Stimulated activated CD4-positive, alpha-beta T cell treated with anti-CD3 and anti-CD28 coated beads, Interleukin-4, amount 100 ng/mL, for 48 hours (primary cell): ENCODE data around the gene GRIP1.
"Not testable (repeated sequence)": the region's sequence is repeated elsewhere in the genome, so short reads cannot be mapped to it uniquely, and the experiment has no call there.

Source experiments
- DNase-seq, 2 donors: peaks; one replicate each; pipeline ENCODE4 v3.0.0-alpha.2; 2020; ENCODE audit warnings: low read depth in 2 of 2

GRIP1 gene

DNA sequence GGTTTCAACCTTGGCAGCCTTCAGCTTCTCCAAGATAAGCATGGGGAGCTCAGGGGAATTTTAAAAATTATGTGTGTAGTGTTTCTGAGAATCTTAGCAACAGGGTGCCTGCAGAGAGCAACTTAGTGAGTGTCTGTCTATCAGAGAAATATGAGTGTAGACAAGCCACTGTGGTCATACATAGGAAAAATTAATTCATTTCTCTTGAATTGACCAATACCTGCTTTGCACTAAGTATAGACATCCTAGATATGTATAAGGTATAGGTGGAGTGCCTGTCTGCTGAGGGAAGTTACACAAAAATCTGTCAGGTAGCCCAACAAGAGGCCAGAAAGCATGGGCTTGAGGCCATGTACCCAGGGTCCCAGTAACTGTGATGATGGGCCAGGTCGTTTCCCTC, 355.9 kb downstream of the GRIP1 start:
- DNase-seq = no peak

- no peak for DNase-seq
These were observed 357.4 kb downstream of the GRIP1 start for GRCh38 chr12:66321435-66321834.

- DNase-seq = no peak
These were observed 357.9 kb downstream of the GRIP1 start for GRCh38 chr12:66320996-66321395.

DNA sequence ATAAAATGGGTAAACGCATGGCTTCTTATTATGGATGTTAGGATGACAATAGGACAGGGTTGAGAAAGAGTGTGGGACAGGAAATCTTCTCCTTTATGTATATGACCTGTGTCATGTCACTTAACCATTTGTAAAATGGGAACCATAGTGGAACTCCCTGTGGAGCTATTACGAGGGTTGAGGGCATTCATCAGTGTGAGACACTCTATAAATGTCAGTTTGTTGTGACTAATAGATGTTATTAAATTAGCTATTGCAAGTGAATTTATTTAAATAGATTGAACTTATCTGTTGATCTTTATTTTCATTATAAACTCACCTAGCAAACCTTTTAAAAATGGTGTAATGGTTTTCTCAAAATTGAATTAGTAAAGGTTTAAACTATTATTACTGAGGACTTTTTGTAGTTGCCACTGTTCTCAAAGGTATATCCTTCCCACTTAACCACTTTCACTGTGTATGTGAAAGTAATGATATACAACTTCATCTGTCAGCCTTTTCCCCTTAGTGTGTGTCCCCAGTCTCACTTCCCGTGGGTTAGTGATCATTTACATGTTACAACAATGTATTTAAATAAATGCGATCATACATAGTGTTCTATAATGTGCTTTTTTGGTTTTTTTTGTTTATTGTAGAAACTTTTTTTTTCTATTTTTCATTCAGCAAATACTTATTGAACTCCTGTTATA, 359.5 kb downstream of the GRIP1 start:
- DNase-seq = no peak

GRCh38 chr12:66314278-66314677, 364.6 kb downstream of the GRIP1 start:
- no peak for DNase-seq

DNA sequence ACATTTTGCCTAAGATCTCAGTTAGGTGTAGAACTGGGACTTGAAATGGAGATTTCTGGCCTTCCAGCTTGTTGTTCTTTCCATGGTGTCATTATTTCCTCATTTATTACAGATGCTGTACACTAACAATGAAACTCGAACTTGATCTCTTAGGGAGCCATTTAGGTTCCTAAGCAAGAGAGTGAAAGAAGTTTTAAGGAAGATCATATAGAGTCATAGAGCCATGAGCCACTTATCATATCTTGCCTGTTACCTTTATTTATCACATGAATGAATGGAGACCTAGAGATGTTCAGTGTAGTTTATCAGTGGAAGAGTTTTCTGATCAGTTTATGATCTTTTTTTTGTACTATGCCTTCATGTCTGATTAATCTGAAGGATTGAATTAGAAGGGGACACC, 366.7 kb downstream of the GRIP1 start:
- no peak for DNase-seq

GRCh38 chr12:66309606-66310005, 369.3 kb downstream of the GRIP1 start:
- DNase-seq = no peak

DNA sequence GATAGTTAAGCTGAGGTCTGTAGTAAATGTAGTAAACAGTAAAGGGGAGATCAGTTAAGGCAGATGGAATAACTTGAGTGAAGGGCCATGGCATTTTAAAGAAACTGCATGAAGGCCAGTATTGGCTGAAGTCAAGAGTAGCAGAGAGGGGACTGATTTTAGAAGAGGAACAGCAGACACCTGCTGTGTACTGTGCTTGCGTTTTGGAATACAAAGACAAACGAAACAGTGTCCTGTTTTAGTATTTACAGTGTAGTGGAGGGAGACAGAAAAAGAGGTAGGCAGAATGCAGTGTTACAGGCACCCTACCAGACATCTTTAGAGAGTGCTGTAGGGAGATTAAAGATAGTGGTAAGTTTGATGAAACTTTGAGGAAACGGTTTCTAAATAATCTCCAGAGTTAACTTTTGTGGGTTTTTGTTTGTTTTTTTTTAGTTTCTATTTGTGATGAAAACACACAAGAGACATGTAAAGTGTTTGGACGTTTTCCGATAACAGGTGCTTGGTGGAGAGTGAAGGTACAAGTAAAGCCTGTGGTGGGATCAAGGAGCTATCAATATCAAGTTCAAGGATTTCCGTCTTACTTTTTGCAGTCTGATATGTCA, 374.5 kb downstream of the GRIP1 start:
- DNase-seq = no peak

DNA sequence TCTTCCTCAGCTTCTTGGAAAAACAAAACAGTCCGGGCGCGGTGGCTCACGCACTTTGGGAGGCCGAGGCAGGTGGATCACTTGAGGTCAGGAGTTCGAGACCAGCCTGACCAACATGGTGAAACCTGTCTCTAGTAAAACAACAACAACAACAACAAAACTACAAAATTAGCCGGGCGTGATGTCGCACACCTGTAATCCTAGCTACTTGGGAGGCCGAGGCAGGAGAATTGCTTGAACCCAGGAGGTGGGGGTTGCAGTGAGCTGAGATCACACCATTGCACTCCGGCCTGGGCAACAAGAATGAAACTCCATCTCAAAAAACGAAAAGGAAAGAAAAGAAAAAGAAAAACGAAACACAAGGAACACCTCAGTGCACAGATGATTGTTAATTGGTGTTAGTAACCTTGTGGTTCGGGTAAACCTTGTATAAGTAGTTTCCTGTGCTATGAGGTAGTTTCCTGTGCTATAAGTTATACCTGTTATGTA, 375.5 kb downstream of the GRIP1 start:
- not testable (repeated sequence) for DNase-seq

- no peak for DNase-seq
These were observed 376.1 kb downstream of the GRIP1 start for GRCh38 chr12:66302827-66303169.

DNA sequence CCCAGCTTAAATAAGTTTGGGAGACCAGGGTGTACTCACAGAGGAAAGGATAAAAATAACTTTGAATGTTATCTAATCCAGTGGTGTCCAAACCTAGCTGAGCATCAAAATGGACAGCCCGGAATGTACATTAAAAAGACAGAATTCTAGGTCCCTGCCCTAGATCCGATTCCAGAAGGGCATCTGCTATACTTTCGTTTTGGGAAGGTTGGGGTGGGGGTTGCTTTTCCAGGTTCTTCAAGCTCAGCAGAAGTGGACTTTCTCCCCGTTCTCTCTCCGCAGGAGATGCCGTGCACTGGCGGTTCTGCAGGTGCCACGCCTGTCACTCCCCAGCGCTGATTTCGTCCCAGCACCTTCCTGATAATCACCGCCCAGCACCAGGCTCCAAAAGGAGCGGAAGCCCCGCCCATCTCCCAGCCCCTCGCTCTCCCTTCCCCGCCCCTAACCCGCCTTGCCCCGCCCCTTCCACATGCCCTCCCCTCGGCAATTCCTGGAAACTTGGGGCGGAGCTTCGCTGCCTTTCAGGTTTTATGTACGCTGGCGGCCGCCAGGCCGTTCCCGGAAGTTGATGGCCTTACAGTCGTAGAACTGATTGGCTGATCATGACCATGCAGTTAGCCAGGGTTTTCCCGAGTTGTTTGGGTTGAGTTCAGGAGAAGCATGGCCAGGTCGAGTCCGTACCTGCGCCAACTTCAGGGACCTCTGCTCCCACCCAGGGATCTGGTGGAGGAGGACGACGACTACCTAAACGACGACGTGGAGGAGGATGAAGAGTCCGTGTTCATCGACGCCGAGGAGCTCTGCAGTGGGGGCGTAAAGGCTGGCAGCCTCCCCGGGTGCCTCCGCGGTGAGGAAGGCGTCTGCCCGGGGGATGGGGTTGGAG, 376.7 kb downstream of the GRIP1 start, which contains the start of gene HELB:
HELB (plus strand) TSS at position 550 of the 883 bp plus-strand sequence; CDS start at position 661, 111 bp downstream.
- DNase-seq = peak; percentile 98 to 99

DNA sequence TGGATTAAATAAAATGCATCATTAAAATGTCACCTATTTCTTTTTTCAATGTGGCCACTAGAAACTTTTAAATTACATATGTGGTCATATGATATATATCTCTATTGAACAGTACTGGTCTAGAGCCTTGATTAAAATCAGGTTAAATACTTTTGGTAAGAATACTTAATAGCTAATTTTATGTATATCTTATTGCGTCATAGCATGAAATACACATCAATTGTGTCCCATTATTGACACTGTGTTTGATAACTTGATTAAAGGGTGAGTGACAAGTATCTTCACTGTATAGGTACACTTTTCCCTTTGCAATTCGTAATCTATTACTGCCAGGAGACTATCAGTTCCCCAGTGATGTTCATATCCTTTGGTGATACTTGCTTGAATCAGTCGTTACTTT, 381.0 kb downstream of the GRIP1 start:
- DNase-seq = no peak
